ENCODE measurements around the gene MRPL55.

MRPL55 gene

GRCh38 chr1:228100822-228101613, 8.1 kb downstream of the MRPL55 start:
- no peak for DNase-seq (ENCODE audit: low read depth in 2 of 2)

- DNase-seq (ENCODE audit: low read depth in 2 of 2), result no peak
Observed at GRCh38 chr1:228099331-228099732, 9.8 kb downstream of the MRPL55 start.

GRCh38 chr1:228098323-228098931, 10.7 kb downstream of the MRPL55 start:
- DNase-seq (ENCODE audit: low read depth in 2 of 2), result no peak

- DNase-seq (ENCODE audit: low read depth in 2 of 2), result no peak
Observed at GRCh38 chr1:228097333-228098081, 11.6 kb downstream of the MRPL55 start.

GRCh38 chr1:228096416-228097332, 12.4 kb downstream of the MRPL55 start:
- no peak for DNase-seq (ENCODE audit: low read depth in 2 of 2)

- DNase-seq (ENCODE audit: low read depth in 2 of 2), result no peak
Observed at GRCh38 chr1:228095938-228096337, 13.2 kb downstream of the MRPL55 start.

GRCh38 chr1:228095161-228095560, 13.9 kb downstream of the MRPL55 start:
- no peak for DNase-seq (ENCODE audit: low read depth in 2 of 2)

- no peak for DNase-seq (ENCODE audit: low read depth in 2 of 2)
Observed at GRCh38 chr1:228094432-228095016, 14.6 kb downstream of the MRPL55 start.

GRCh38 chr1:228093050-228093906, 15.8 kb downstream of the MRPL55 start:
- DNase-seq (ENCODE audit: low read depth in 2 of 2), result no peak

GRCh38 chr1:228092342-228093049, 16.6 kb downstream of the MRPL55 start:
- DNase-seq (ENCODE audit: low read depth in 2 of 2), result no peak

- no peak for DNase-seq (ENCODE audit: low read depth in 2 of 2)
Observed at GRCh38 chr1:228091084-228091483, 18.0 kb downstream of the MRPL55 start.

GRCh38 chr1:228090613-228091081, 18.5 kb downstream of the MRPL55 start:
- DNase-seq (ENCODE audit: low read depth in 2 of 2), result no peak

- no peak for DNase-seq (ENCODE audit: low read depth in 2 of 2)
Observed at GRCh38 chr1:228089519-228090380, 19.3 kb downstream of the MRPL55 start.

- DNase-seq (ENCODE audit: low read depth in 2 of 2), result no peak
Observed at GRCh38 chr1:228088586-228089498, 20.3 kb downstream of the MRPL55 start.

- DNase-seq (ENCODE audit: low read depth in 2 of 2), result no peak
Observed at GRCh38 chr1:228087771-228088251, 21.3 kb downstream of the MRPL55 start.

- no peak for DNase-seq (ENCODE audit: low read depth in 2 of 2)
Observed at GRCh38 chr1:228085287-228085951, 23.7 kb downstream of the MRPL55 start.

- DNase-seq (ENCODE audit: low read depth in 2 of 2), result no peak
Observed at GRCh38 chr1:228084797-228085196, 24.3 kb downstream of the MRPL55 start.

Data from stimulated activated CD4-positive, alpha-beta T cell treated with anti-CD3 and anti-CD28 coated beads, Interleukin-12 subunit alpha, Interleukin-12 subunit beta, amount 100 ng/mL, for 24 hours (primary cell).